ENCODE data around the gene FRAS1.

DNA sequence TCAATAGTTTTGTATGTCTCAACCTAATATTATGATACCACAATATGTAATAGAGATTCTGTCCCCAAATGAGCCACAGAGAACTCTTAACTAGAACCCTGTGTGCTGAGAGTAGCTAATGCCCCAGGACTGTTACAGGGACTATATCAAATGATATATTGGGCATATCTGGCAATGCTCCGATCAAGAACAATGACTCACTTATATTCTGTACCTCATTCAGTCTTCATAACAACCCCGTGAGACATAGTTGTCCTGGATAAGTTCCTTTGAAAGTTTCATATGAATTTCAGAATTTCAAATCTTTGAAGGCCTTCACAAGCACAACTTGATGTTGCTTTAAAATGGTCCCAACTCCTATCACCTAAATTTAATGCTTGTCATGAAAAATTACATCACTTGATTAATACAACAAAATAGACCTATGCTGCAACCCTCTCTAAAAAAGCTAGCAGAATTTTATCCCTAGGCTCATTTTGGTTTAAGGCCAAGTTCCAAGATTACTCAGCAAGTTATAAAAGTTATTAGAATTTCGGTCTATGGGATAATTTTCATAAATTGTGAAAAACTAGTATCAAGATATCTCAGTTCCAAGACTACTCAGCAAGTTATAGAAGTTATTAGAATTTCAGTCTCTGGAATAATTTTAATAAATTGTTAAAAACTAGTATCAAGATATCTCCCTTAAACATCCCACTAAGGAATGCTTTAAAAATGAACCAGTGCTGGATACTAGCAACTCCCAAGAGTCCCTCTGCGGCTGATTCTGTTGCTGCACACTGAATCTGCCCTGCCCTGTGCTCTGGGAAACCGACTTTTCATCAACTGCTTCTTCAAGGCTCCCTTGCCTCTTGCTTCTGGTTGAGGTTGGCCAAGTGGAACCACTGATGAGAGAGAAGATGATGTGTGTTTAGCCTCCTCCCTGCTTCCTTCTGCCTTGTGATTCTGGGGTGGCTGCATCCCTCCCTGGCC, 488.4 kb downstream of the FRAS1 start:
- TF ChIP-seq, protein P1, sequence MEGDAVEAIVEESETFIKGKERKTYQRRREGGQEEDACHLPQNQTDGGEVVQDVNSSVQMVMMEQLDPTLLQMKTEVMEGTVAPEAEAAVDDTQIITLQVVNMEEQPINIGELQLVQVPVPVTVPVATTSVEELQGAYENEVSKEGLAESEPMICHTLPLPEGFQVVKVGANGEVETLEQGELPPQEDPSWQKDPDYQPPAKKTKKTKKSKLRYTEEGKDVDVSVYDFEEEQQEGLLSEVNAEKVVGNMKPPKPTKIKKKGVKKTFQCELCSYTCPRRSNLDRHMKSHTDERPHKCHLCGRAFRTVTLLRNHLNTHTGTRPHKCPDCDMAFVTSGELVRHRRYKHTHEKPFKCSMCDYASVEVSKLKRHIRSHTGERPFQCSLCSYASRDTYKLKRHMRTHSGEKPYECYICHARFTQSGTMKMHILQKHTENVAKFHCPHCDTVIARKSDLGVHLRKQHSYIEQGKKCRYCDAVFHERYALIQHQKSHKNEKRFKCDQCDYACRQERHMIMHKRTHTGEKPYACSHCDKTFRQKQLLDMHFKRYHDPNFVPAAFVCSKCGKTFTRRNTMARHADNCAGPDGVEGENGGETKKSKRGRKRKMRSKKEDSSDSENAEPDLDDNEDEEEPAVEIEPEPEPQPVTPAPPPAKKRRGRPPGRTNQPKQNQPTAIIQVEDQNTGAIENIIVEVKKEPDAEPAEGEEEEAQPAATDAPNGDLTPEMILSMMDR (IDR thresholded peaks at IDR 0.05; ENCODE audit: control extremely low read depth in 1 of 3, insufficient read depth in 1 of 3, low read depth in 1 of 3, low read length in 3 of 3), result no peak
- TF ChIP-seq CEBPB (IDR thresholded peaks at IDR 0.05; ENCODE audit: low read depth, low read length) (no peak), FOSL1 (IDR thresholded peaks at IDR 0.05; ENCODE audit: insufficient read depth, low read depth, low read length) (no peak)

Measured in H1 (cell line).